SK-N-SH treated with all-trans-retinoic acid at 6 μM for 48 hours (cell line): ENCODE measurements around the gene NSA2.
A peak's percentile ranks its signal among the peaks of the same experiment; 100 is the strongest.

Experiments
- ATAC-seq: fragments of 200-7000 bp; cut with Tn5 transposase; 3 replicates; pipeline ENCODE4 v1.9.1; 2020; ENCODE audit warnings: mild to moderate bottlenecking, moderate library complexity
- ARNTL ChIP-seq: fragments of 450-650 bp; formaldehyde crosslinking; IDR thresholded peaks from 2 replicates; pipeline ENCODE4 v1.5.0; 2020; ENCODE audit warnings: low read depth, mild to moderate bottlenecking, moderate library complexity, borderline replicate concordance
- BACH2 ChIP-seq: fragments of 250-450 bp; sonication (Bioruptor Pico); IDR thresholded peaks from 2 replicates; pipeline ENCODE4 v1.9.0; 2021; ENCODE audit warnings: mild to moderate bottlenecking, borderline replicate concordance
- CREB5 ChIP-seq: fragments of 250-450 bp; sonication (Bioruptor Pico); IDR thresholded peaks from 2 replicates; pipeline ENCODE4 v1.5.1; 2020; ENCODE audit warnings: low read depth, mild to moderate bottlenecking, moderate library complexity
- CSDC2 ChIP-seq: fragments of 250-450 bp; sonication (Bioruptor Pico); IDR thresholded peaks from 2 replicates; pipeline ENCODE4 v1.5.0; 2020; ENCODE audit warnings: mild to moderate bottlenecking, moderate library complexity
- CSRNP3 ChIP-seq: fragments of 250-450 bp; sonication (Bioruptor Pico); IDR thresholded peaks from 2 replicates; pipeline ENCODE4 v1.5.1; 2021; ENCODE audit warnings: mild to moderate bottlenecking, moderate library complexity
- ESRRG ChIP-seq: fragments of 250-450 bp; sonication (Bioruptor Pico); IDR thresholded peaks from 2 replicates; pipeline ENCODE4 v1.6.1; 2021; ENCODE audit warnings: mild to moderate bottlenecking
- GLIS3 ChIP-seq: fragments of 250-450 bp; sonication (Bioruptor Pico); IDR thresholded peaks from 2 replicates; pipeline ENCODE4 v1.5.0; 2020; ENCODE audit warnings: mild to moderate bottlenecking, moderate library complexity
- ISL1 ChIP-seq: fragments of 250-450 bp; sonication (Bioruptor Pico); IDR thresholded peaks from 2 replicates; pipeline ENCODE4 v2.1.2; 2022; ENCODE audit warnings: mild to moderate bottlenecking, moderate library complexity
- OSR1 ChIP-seq: fragments of 250-450 bp; sonication (Bioruptor Pico); IDR thresholded peaks from 2 replicates; pipeline ENCODE4 v1.8.0; 2022; ENCODE audit warnings: moderate library complexity, mild to moderate bottlenecking, inconsistent platforms
- PATZ1 ChIP-seq: fragments of 250-450 bp; sonication (Bioruptor Pico); IDR thresholded peaks from 2 replicates; pipeline ENCODE4 v1.8.0; 2020; ENCODE audit warnings: mild to moderate bottlenecking, moderate library complexity, borderline replicate concordance
- POU6F1 ChIP-seq: fragments of 250-450 bp; sonication (Bioruptor Pico); IDR thresholded peaks from 2 replicates; pipeline ENCODE4 v1.8.0; 2021; ENCODE audit warnings: low read depth, mild to moderate bottlenecking, moderate library complexity, borderline replicate concordance
- PPARA ChIP-seq: fragments of 250-450 bp; sonication (Bioruptor Pico); IDR thresholded peaks from 2 replicates; pipeline ENCODE4 v1.5.0; 2020; ENCODE audit warnings: mild to moderate bottlenecking, borderline replicate concordance
- RARB ChIP-seq: fragments of 250-450 bp; sonication (Bioruptor Pico); IDR thresholded peaks from 2 replicates; pipeline ENCODE4 v1.8.0; 2021; ENCODE audit warnings: mild to moderate bottlenecking, moderate library complexity
- SNAI2 ChIP-seq: fragments of 250-450 bp; sonication (Bioruptor Pico); IDR thresholded peaks from 2 replicates; pipeline ENCODE4 v1.5.0; 2020; ENCODE audit warnings: mild to moderate bottlenecking, moderate library complexity
- TCF4 ChIP-seq: fragments of 250-450 bp; sonication (Bioruptor Pico); IDR thresholded peaks from 2 replicates; pipeline ENCODE4 v1.8.0; 2021; ENCODE audit warnings: mild to moderate bottlenecking, moderate library complexity, borderline replicate concordance
- TOX ChIP-seq: fragments of 250-450 bp; sonication (Bioruptor Pico); IDR thresholded peaks from 2 replicates; pipeline ENCODE4 v1.8.0; 2021; ENCODE audit warnings: mild to moderate bottlenecking, moderate library complexity, borderline replicate concordance
- TSHZ2 ChIP-seq: fragments of 250-450 bp; sonication (Bioruptor Pico); IDR thresholded peaks from 2 replicates; pipeline ENCODE4 v1.5.0; 2020; ENCODE audit warnings: mild to moderate bottlenecking, moderate library complexity
- ZC3H10 ChIP-seq: fragments of 250-450 bp; sonication (Bioruptor Pico); IDR thresholded peaks from 2 replicates; pipeline ENCODE4 v1.5.1; 2021; ENCODE audit warnings: mild to moderate bottlenecking, moderate library complexity
- ZFP3 ChIP-seq: fragments of 250-450 bp; sonication (Bioruptor Pico); IDR thresholded peaks from 2 replicates; pipeline ENCODE4 v1.5.0; 2020; ENCODE audit warnings: mild to moderate bottlenecking, moderate library complexity
- ZFP30 ChIP-seq: fragments of 450-650 bp; formaldehyde crosslinking; IDR thresholded peaks from 2 replicates; pipeline ENCODE4 v1.5.0; 2022; ENCODE audit warnings: mild to moderate bottlenecking, moderate library complexity
- ZNF565 ChIP-seq: fragments of 450-650 bp; formaldehyde crosslinking; conservative IDR thresholded peaks from 2 replicates; pipeline ENCODE4 v1.5.0; 2020; ENCODE audit warnings: low read depth, mild to moderate bottlenecking, moderate library complexity
- ZNF70 ChIP-seq: fragments of 450-650 bp; formaldehyde crosslinking; IDR thresholded peaks from 2 replicates; pipeline ENCODE4 v1.5.0; 2020; ENCODE audit warnings: mild to moderate bottlenecking, moderate library complexity
- ZNF8 ChIP-seq: fragments of 450-650 bp; formaldehyde crosslinking; IDR thresholded peaks from 2 replicates; pipeline ENCODE4 v1.5.0; 2020; ENCODE audit warnings: mild to moderate bottlenecking, moderate library complexity

NSA2 gene

GRCh38 chr5:74761241-74761640, 5.8 kb upstream of the NSA2 start:
- TF ChIP-seq ZNF565 (CRISPR knock-in tag) (no peak), ZNF8 (no peak), BACH2 (CRISPR knock-in tag) (no peak), ISL1 (CRISPR knock-in tag) (no peak), ZC3H10 (no peak), CREB5 (CRISPR knock-in tag) (no peak), ESRRG (CRISPR knock-in tag) (no peak), ZFP3 (no peak), TOX (no peak), RARB (CRISPR knock-in tag) (no peak), TSHZ2 (CRISPR knock-in tag) (no peak), CSDC2 (no peak), ARNTL (CRISPR knock-in tag) (no peak), POU6F1 (CRISPR knock-in tag) (no peak), ZFP30 (no peak), SNAI2 (CRISPR knock-in tag) (no peak), OSR1 (no peak), TCF4 (CRISPR knock-in tag) (no peak), GLIS3 (no peak)
- ATAC-seq, result no peak; the same call in 2 of the 3 replicates

GRCh38 chr5:74762599-74762998, 4.5 kb upstream of the NSA2 start:
- TF ChIP-seq ZFP3 (peak; percentile 51; the same call in 1 of the 2 replicates), ZFP30 (no peak), CREB5 (CRISPR knock-in tag) (0 out of 2 replicates have a peak, but pooled peaks have one; percentile 55), ISL1 (CRISPR knock-in tag) (peak; percentile 90), TCF4 (CRISPR knock-in tag) (no peak)
- ATAC-seq, result peak; percentile 67

GRCh38 chr5:74763504-74763903, 3.5 kb upstream of the NSA2 start:
- no peak for ATAC-seq
- TF ChIP-seq ZNF8 (no peak), PATZ1 (CRISPR knock-in tag) (no peak), ISL1 (CRISPR knock-in tag) (no peak), BACH2 (CRISPR knock-in tag) (no peak), CSRNP3 (CRISPR knock-in tag) (no peak), ZNF70 (no peak), PPARA (CRISPR knock-in tag) (no peak), POU6F1 (CRISPR knock-in tag) (no peak), ARNTL (CRISPR knock-in tag) (no peak), ZNF565 (CRISPR knock-in tag) (no peak), ESRRG (CRISPR knock-in tag) (no peak), TSHZ2 (CRISPR knock-in tag) (no peak)
